GM23338 (cell line): ENCODE data around the gene CAMSAP2. TPM values are rescaled to one million over a fixed set of nuclear protein-coding genes. Genes with fewer than 3 reads are reported as not detected.

ENCODE experiments used
- ATAC-seq: fragments of 200-7000 bp; cut with Tn5 transposase; 3 replicates; pipeline ENCODE4 v1.9.1; 2020
- DNase-seq: peaks from one replicate; pipeline ENCODE4 v3.0.0-alpha.2; 2015; ENCODE audit warnings: low spot score
- H2AFZ ChIP-seq: fragments of 200-600 bp; sonication (generic); 2 replicates; pipeline ENCODE4 v1.8.0; 2016; ENCODE audit warnings: antibody characterized with exemption, mild to moderate bottlenecking, moderate library complexity
- H3F3A ChIP-seq: fragments of 200-600 bp; sonication (generic); replicated peaks from 2 replicates; pipeline ENCODE4 v1.8.0; 2017; ENCODE audit warnings: antibody characterized with exemption, mixed run types, low read depth
- H3K27ac ChIP-seq: fragments of 200-600 bp; sonication (generic); 2 replicates; pipeline ENCODE4 v1.6.1; 2016; ENCODE audit warnings: low read depth
- H3K27me3 ChIP-seq: fragments of 200-600 bp; sonication (generic); 2 replicates; pipeline ENCODE4 v1.8.0; 2016; ENCODE audit warnings: mild to moderate bottlenecking, mixed run types, moderate library complexity; ENCODE audit not compliant: insufficient read depth
- H3K36me3 ChIP-seq: fragments of 200-600 bp; sonication (generic); 2 replicates; pipeline ENCODE4 v1.8.0; 2016; ENCODE audit warnings: mild to moderate bottlenecking; ENCODE audit not compliant: insufficient read depth
- H3K4me1 ChIP-seq: fragments of 200-600 bp; sonication (generic); 2 replicates; pipeline ENCODE4 v1.8.0; 2016; ENCODE audit warnings: mild to moderate bottlenecking, moderate library complexity; ENCODE audit not compliant: insufficient read depth
- H3K4me2 ChIP-seq: fragments of 200-600 bp; sonication (generic); 2 replicates; pipeline ENCODE4 v1.7.1; 2017; ENCODE audit warnings: mixed run types
- H3K4me3 ChIP-seq: fragments of 200-600 bp; sonication (generic); 2 replicates; pipeline ENCODE4 v1.6.1; 2016; ENCODE audit warnings: mixed run types
- H3K79me2 ChIP-seq: fragments of 200-600 bp; sonication (generic); replicated peaks from 2 replicates; pipeline ENCODE4 v1.8.0; 2017; ENCODE audit warnings: mild to moderate bottlenecking; ENCODE audit not compliant: insufficient read depth
- H3K9me2 ChIP-seq: fragments of 200-600 bp; sonication (generic); 2 replicates; pipeline ENCODE4 v1.8.0; 2017; ENCODE audit not compliant: insufficient read depth
- H4K20me1 ChIP-seq: fragments of 200-600 bp; sonication (generic); replicated peaks from 2 replicates; pipeline ENCODE4 v1.8.0; 2017; ENCODE audit warnings: mild to moderate bottlenecking; ENCODE audit not compliant: insufficient read depth
- H3K27ac Mint-ChIP-seq: 2 replicates; pipeline ENCODE4 v1.8.0; 2020; ENCODE audit warnings: inconsistent platforms, mild to moderate bottlenecking, moderate library complexity, mixed read lengths
- H3K27me3 Mint-ChIP-seq: 3 replicates; pipeline ENCODE4 v1.8.0; 2022; ENCODE audit warnings: low read depth, mild to moderate bottlenecking, moderate library complexity, mixed read lengths, inconsistent platforms; ENCODE audit not compliant: insufficient read depth, poor library complexity
- H3K36me3 Mint-ChIP-seq: 3 replicates; pipeline ENCODE4 v1.8.0; 2021; ENCODE audit warnings: low read depth, mild to moderate bottlenecking, inconsistent platforms, moderate library complexity, mixed read lengths
- H3K4me1 Mint-ChIP-seq: 3 replicates; pipeline ENCODE4 v1.8.0; 2020; ENCODE audit warnings: mild to moderate bottlenecking, inconsistent platforms, mixed read lengths
- H3K4me3 Mint-ChIP-seq: 3 replicates; pipeline ENCODE4 v1.8.0; 2021; ENCODE audit warnings: moderate library complexity, mild to moderate bottlenecking, inconsistent platforms, mixed read lengths
- H3K9me3 Mint-ChIP-seq: 3 replicates; pipeline ENCODE4 v1.8.0; 2020; ENCODE audit warnings: moderate library complexity, mild to moderate bottlenecking, inconsistent platforms, mixed read lengths
- CREB1 ChIP-seq: fragments of 250-450 bp; sonication (Bioruptor Pico); IDR thresholded peaks from 2 replicates; pipeline ENCODE4 v1.5.0; 2020; ENCODE audit warnings: low read depth, mild to moderate bottlenecking, moderate library complexity
- EZH2 ChIP-seq: fragments of 200-600 bp; sonication (generic); IDR thresholded peaks from one replicate; pipeline ENCODE4 v1.8.0; 2017; ENCODE audit warnings: antibody characterized with exemption, mild to moderate bottlenecking, low read depth; ENCODE audit not compliant: unreplicated experiment
- EZH2phosphoT487 ChIP-seq: fragments of 200-600 bp; sonication (generic); IDR thresholded peaks from one replicate; pipeline ENCODE4 v1.8.1; 2018; ENCODE audit warnings: antibody characterized with exemption; ENCODE audit not compliant: unreplicated experiment
- NANOG ChIP-seq: IDR thresholded peaks from 2 replicates; pipeline ENCODE4 v1.6.1; 2016; ENCODE audit warnings: antibody characterized with exemption, borderline replicate concordance
- POLR2AphosphoS5 ChIP-seq: IDR thresholded peaks from 2 replicates; pipeline ENCODE4 v1.6.1; 2016; ENCODE audit warnings: antibody characterized with exemption, low read depth
- REST ChIP-seq: IDR thresholded peaks from one replicate; pipeline ENCODE4 v1.6.1; 2018; ENCODE audit warnings: antibody characterized with exemption; ENCODE audit not compliant: unreplicated experiment
- STAT1 ChIP-seq: IDR thresholded peaks from one replicate; pipeline ENCODE4 v1.6.1; 2016; ENCODE audit warnings: antibody characterized with exemption; ENCODE audit not compliant: unreplicated experiment
- ZNF114 ChIP-seq: fragments of 250-450 bp; sonication (Bioruptor Pico); IDR thresholded peaks from 2 replicates; pipeline ENCODE4 v1.5.0; 2020; ENCODE audit warnings: mild to moderate bottlenecking, moderate library complexity
- ZNF331 ChIP-seq: fragments of 250-450 bp; sonication (Bioruptor Pico); IDR thresholded peaks from 2 replicates; pipeline ENCODE4 v1.5.0; 2020; ENCODE audit warnings: low read depth, mild to moderate bottlenecking, moderate library complexity
- polyA plus RNA-seq: library from polyadenylated mRNA; unstranded; fragments of >200 nt; fragmentation: Nextera tagmentation; extraction: Ambion mirVana; gene quantifications from 2 replicates; pipeline ENCODE4 v1.2.1, GENCODE V29; 2016
- total RNA-seq: library from RNA; depleted of rRNA; stranded (reverse); fragments of >200 nt; shearing (Covaris generic); gene quantifications from 2 replicates; pipeline ENCODE4 v1.2.3, GENCODE V29; 2014
- TF ChIP-seq, protein P1 (sequence below), 2 experiments: fragments of 200-600 bp in 1 of 2; sonication (generic) in 1 of 2; conservative IDR thresholded peaks; 2 replicates each; pipeline versions ENCODE4 v1.5.1 to v1.6.1; 2016 to 2017; ENCODE audit warnings: antibody characterized with exemption in 2 of 2, low read depth in 2 of 2, mild to moderate bottlenecking in 2 of 2, moderate library complexity in 1 of 2
- TF ChIP-seq, protein P2 (sequence below): IDR thresholded peaks from 2 replicates; pipeline ENCODE4 v1.6.1; 2016; ENCODE audit warnings: antibody characterized with exemption

CAMSAP2 gene
- total and polyA plus RNA-seq, 2 experiments from 2014 or later: 9.1 to 21.3 TPM

GRCh38 chr1:200774735-200775444 is 36.2 kb downstream of the CAMSAP2 start (continued):
- TF ChIP-seq ZNF331 (CRISPR knock-in tag) (no peak), EZH2 (no peak), ZNF114 (no peak), REST (no peak), STAT1 (no peak), CREB1 (CRISPR knock-in tag) (no peak), POLR2AphosphoS5 (no peak), NANOG (no peak)
- TF ChIP-seq, protein P1, sequence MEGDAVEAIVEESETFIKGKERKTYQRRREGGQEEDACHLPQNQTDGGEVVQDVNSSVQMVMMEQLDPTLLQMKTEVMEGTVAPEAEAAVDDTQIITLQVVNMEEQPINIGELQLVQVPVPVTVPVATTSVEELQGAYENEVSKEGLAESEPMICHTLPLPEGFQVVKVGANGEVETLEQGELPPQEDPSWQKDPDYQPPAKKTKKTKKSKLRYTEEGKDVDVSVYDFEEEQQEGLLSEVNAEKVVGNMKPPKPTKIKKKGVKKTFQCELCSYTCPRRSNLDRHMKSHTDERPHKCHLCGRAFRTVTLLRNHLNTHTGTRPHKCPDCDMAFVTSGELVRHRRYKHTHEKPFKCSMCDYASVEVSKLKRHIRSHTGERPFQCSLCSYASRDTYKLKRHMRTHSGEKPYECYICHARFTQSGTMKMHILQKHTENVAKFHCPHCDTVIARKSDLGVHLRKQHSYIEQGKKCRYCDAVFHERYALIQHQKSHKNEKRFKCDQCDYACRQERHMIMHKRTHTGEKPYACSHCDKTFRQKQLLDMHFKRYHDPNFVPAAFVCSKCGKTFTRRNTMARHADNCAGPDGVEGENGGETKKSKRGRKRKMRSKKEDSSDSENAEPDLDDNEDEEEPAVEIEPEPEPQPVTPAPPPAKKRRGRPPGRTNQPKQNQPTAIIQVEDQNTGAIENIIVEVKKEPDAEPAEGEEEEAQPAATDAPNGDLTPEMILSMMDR (conservative IDR thresholded peaks at IDR 0.05; ENCODE audit: low read depth in 2 of 2): no peak
- TF ChIP-seq, protein P2, sequence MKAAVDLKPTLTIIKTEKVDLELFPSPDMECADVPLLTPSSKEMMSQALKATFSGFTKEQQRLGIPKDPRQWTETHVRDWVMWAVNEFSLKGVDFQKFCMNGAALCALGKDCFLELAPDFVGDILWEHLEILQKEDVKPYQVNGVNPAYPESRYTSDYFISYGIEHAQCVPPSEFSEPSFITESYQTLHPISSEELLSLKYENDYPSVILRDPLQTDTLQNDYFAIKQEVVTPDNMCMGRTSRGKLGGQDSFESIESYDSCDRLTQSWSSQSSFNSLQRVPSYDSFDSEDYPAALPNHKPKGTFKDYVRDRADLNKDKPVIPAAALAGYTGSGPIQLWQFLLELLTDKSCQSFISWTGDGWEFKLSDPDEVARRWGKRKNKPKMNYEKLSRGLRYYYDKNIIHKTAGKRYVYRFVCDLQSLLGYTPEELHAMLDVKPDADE: no peak

DNA sequence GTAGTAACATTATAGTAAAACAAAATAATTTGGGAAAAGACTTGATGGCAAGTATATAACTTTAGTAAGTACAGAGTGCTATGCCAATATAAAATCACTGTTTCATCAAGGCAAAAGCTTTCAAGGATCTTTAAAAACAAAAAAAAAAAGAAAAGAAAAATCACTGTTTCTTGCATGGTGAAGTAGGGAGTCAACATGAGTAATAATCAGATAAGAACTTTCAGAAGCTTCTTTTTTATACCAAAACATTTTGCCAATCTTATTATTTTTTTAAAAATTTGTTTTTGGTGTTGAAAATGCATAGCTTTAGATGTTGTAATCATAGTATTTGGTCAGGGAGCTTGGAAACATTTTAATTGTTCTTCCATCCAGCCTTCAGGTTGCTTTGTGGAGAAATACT is 37.2 kb downstream of the CAMSAP2 start:
- Mint-ChIP-seq H3K4me1 (peaks cover 12% of the 10 kb centered on the region), H3K4me3 (no peak overlapping the region), H3K9me3 (no peaks in the 10 kb centered on the region), H3K27me3 (no peaks in the 10 kb centered on the region), H3K36me3 (peaks cover 6% of the 10 kb centered on the region; the same call in 2 of the 3 replicates), H3K27ac (no peak overlapping the region)
- DNase-seq (no peak), ATAC-seq (no peak)
- Histone ChIP-seq H3F3A (no peaks in the 10 kb centered on the region), H3K4me3 (no peak overlapping the region), H3K4me2 (no peak overlapping the region), H3K79me2 (0 out of 2 replicates have a peak, but pooled peaks cover 4% of the 10 kb centered on the region), H3K9me2 (no peaks in the 10 kb centered on the region), H2AFZ (no peak overlapping the region), H3K36me3 (no peaks in the 10 kb centered on the region), H4K20me1 (no peaks in the 10 kb centered on the region), H3K27me3 (no peaks in the 10 kb centered on the region), H3K4me1 (0 out of 2 replicates have a peak, but pooled peaks cover 3% of the 10 kb centered on the region), H3K27ac (no peak overlapping the region)
- TF ChIP-seq CREB1 (CRISPR knock-in tag) (no peak), POLR2AphosphoS5 (no peak), EZH2 (no peak), REST (no peak), NANOG (no peak), EZH2phosphoT487 (no peak), STAT1 (no peak)
- TF ChIP-seq, protein P2: no peak
- TF ChIP-seq, protein P1 (conservative IDR thresholded peaks at IDR 0.05; ENCODE audit: low read depth in 2 of 2): no peak
